GM23338 (cell line): ENCODE data around the gene GJC1. TPM values are rescaled to one million over a fixed set of nuclear protein-coding genes. Genes with fewer than 3 reads are reported as not detected.

Source experiments
- ATAC-seq: fragments of 200-7000 bp; cut with Tn5 transposase; 3 replicates; pipeline ENCODE4 v1.9.1; 2020
- DNase-seq: peaks from one replicate; pipeline ENCODE4 v3.0.0-alpha.2; 2015; ENCODE audit warnings: low spot score
- H2AFZ ChIP-seq: fragments of 200-600 bp; sonication (generic); 2 replicates; pipeline ENCODE4 v1.8.0; 2016; ENCODE audit warnings: antibody characterized with exemption, mild to moderate bottlenecking, moderate library complexity
- H3F3A ChIP-seq: fragments of 200-600 bp; sonication (generic); replicated peaks from 2 replicates; pipeline ENCODE4 v1.8.0; 2017; ENCODE audit warnings: antibody characterized with exemption, mixed run types, low read depth
- H3K27ac ChIP-seq: fragments of 200-600 bp; sonication (generic); 2 replicates; pipeline ENCODE4 v1.6.1; 2016; ENCODE audit warnings: low read depth
- H3K27me3 ChIP-seq: fragments of 200-600 bp; sonication (generic); 2 replicates; pipeline ENCODE4 v1.8.0; 2016; ENCODE audit warnings: mild to moderate bottlenecking, mixed run types, moderate library complexity; ENCODE audit not compliant: insufficient read depth
- H3K36me3 ChIP-seq: fragments of 200-600 bp; sonication (generic); 2 replicates; pipeline ENCODE4 v1.8.0; 2016; ENCODE audit warnings: mild to moderate bottlenecking; ENCODE audit not compliant: insufficient read depth
- H3K4me1 ChIP-seq: fragments of 200-600 bp; sonication (generic); 2 replicates; pipeline ENCODE4 v1.8.0; 2016; ENCODE audit warnings: mild to moderate bottlenecking, moderate library complexity; ENCODE audit not compliant: insufficient read depth
- H3K4me2 ChIP-seq: fragments of 200-600 bp; sonication (generic); 2 replicates; pipeline ENCODE4 v1.7.1; 2017; ENCODE audit warnings: mixed run types
- H3K4me3 ChIP-seq: fragments of 200-600 bp; sonication (generic); 2 replicates; pipeline ENCODE4 v1.6.1; 2016; ENCODE audit warnings: mixed run types
- H3K79me2 ChIP-seq: fragments of 200-600 bp; sonication (generic); replicated peaks from 2 replicates; pipeline ENCODE4 v1.8.0; 2017; ENCODE audit warnings: mild to moderate bottlenecking; ENCODE audit not compliant: insufficient read depth
- H3K9me2 ChIP-seq: fragments of 200-600 bp; sonication (generic); 2 replicates; pipeline ENCODE4 v1.8.0; 2017; ENCODE audit not compliant: insufficient read depth
- H4K20me1 ChIP-seq: fragments of 200-600 bp; sonication (generic); replicated peaks from 2 replicates; pipeline ENCODE4 v1.8.0; 2017; ENCODE audit warnings: mild to moderate bottlenecking; ENCODE audit not compliant: insufficient read depth
- H3K27ac Mint-ChIP-seq: 2 replicates; pipeline ENCODE4 v1.8.0; 2020; ENCODE audit warnings: inconsistent platforms, mild to moderate bottlenecking, moderate library complexity, mixed read lengths
- H3K27me3 Mint-ChIP-seq: 3 replicates; pipeline ENCODE4 v1.8.0; 2022; ENCODE audit warnings: low read depth, mild to moderate bottlenecking, moderate library complexity, mixed read lengths, inconsistent platforms; ENCODE audit not compliant: insufficient read depth, poor library complexity
- H3K36me3 Mint-ChIP-seq: 3 replicates; pipeline ENCODE4 v1.8.0; 2021; ENCODE audit warnings: low read depth, mild to moderate bottlenecking, inconsistent platforms, moderate library complexity, mixed read lengths
- H3K4me1 Mint-ChIP-seq: 3 replicates; pipeline ENCODE4 v1.8.0; 2020; ENCODE audit warnings: mild to moderate bottlenecking, inconsistent platforms, mixed read lengths
- H3K4me3 Mint-ChIP-seq: 3 replicates; pipeline ENCODE4 v1.8.0; 2021; ENCODE audit warnings: moderate library complexity, mild to moderate bottlenecking, inconsistent platforms, mixed read lengths
- H3K9me3 Mint-ChIP-seq: 3 replicates; pipeline ENCODE4 v1.8.0; 2020; ENCODE audit warnings: moderate library complexity, mild to moderate bottlenecking, inconsistent platforms, mixed read lengths
- CREB1 ChIP-seq: fragments of 250-450 bp; sonication (Bioruptor Pico); IDR thresholded peaks from 2 replicates; pipeline ENCODE4 v1.5.0; 2020; ENCODE audit warnings: low read depth, mild to moderate bottlenecking, moderate library complexity
- CTCF ChIP-seq, 2 experiments: fragments of 200-600 bp in 1 of 2; sonication (generic) in 1 of 2; conservative IDR thresholded peaks; 2 replicates each; pipeline versions ENCODE4 v1.5.1 to v1.6.1; 2016 to 2017; ENCODE audit warnings: antibody characterized with exemption in 2 of 2, low read depth in 2 of 2, mild to moderate bottlenecking in 2 of 2, moderate library complexity in 1 of 2
- ETS1 ChIP-seq: IDR thresholded peaks from 2 replicates; pipeline ENCODE4 v1.6.1; 2016; ENCODE audit warnings: antibody characterized with exemption
- EZH2phosphoT487 ChIP-seq: fragments of 200-600 bp; sonication (generic); IDR thresholded peaks from one replicate; pipeline ENCODE4 v1.8.1; 2018; ENCODE audit warnings: antibody characterized with exemption; ENCODE audit not compliant: unreplicated experiment
- JUNB ChIP-seq: IDR thresholded peaks from one replicate; pipeline ENCODE4 v1.6.1; 2016; ENCODE audit warnings: antibody characterized with exemption; ENCODE audit not compliant: unreplicated experiment
- POLR2AphosphoS5 ChIP-seq: IDR thresholded peaks from 2 replicates; pipeline ENCODE4 v1.6.1; 2016; ENCODE audit warnings: antibody characterized with exemption, low read depth
- REST ChIP-seq: IDR thresholded peaks from one replicate; pipeline ENCODE4 v1.6.1; 2018; ENCODE audit warnings: antibody characterized with exemption; ENCODE audit not compliant: unreplicated experiment
- ZNF114 ChIP-seq: fragments of 250-450 bp; sonication (Bioruptor Pico); IDR thresholded peaks from 2 replicates; pipeline ENCODE4 v1.5.0; 2020; ENCODE audit warnings: mild to moderate bottlenecking, moderate library complexity
- ZNF331 ChIP-seq: fragments of 250-450 bp; sonication (Bioruptor Pico); IDR thresholded peaks from 2 replicates; pipeline ENCODE4 v1.5.0; 2020; ENCODE audit warnings: low read depth, mild to moderate bottlenecking, moderate library complexity
- polyA plus RNA-seq: library from polyadenylated mRNA; unstranded; fragments of >200 nt; fragmentation: Nextera tagmentation; extraction: Ambion mirVana; gene quantifications from 2 replicates; pipeline ENCODE4 v1.2.1, GENCODE V29; 2016
- total RNA-seq: library from RNA; depleted of rRNA; stranded (reverse); fragments of >200 nt; shearing (Covaris generic); gene quantifications from 2 replicates; pipeline ENCODE4 v1.2.3, GENCODE V29; 2014

GJC1 gene
- total and polyA plus RNA-seq, 2 experiments from 2014 or later, result 34.7 to 99.2 TPM

- no peak for TF ChIP-seq REST
- no peak for TF ChIP-seq CREB1 (CRISPR knock-in tag)
These were observed 28.2 kb downstream of the GJC1 start (continued) for GRCh38 chr17:44801880-44802279.

- H3K4me3 Mint-ChIP-seq, result no peak overlapping the region
- Histone ChIP-seq H3K4me1 (peaks cover 25% of the 10 kb centered on the region), H3K4me3 (no peak overlapping the region), H3K9me2 (no peaks in the 10 kb centered on the region), H3K27me3 (no peaks in the 10 kb centered on the region), H3K79me2 (peaks cover 16% of the 10 kb centered on the region), H3K27ac (peak overlapping the region; percentile 83; the same call in 1 of the 2 replicates), H3K36me3 (peaks cover 13% of the 10 kb centered on the region), H4K20me1 (peaks cover 7% of the 10 kb centered on the region), H2AFZ (no peak overlapping the region), H3F3A (peaks cover 27% of the 10 kb centered on the region; the same call in 1 of the 2 replicates), H3K4me2 (no peak overlapping the region)
- no peaks in the 10 kb centered on the region for H3K9me3 Mint-ChIP-seq
- no peak for ATAC-seq
- peaks cover 35% of the 10 kb centered on the region for H3K4me1 Mint-ChIP-seq
- peaks cover 52% of the 10 kb centered on the region for H3K36me3 Mint-ChIP-seq
- H3K27me3 Mint-ChIP-seq, result peaks cover 8% of the 10 kb centered on the region
- no peak for DNase-seq
- H3K27ac Mint-ChIP-seq, result no peak overlapping the region
- TF ChIP-seq EZH2phosphoT487 (no peak), CTCF (conservative IDR thresholded peaks at IDR 0.05; ENCODE audit: low read depth in 2 of 2) (no peak), JUNB (no peak), ZNF331 (no peak), ETS1 (no peak), ZNF114 (CRISPR knock-in tag) (no peak), REST (no peak), POLR2AphosphoS5 (no peak)
These were observed 31.7 kb downstream of the GJC1 start for GRCh38 chr17:44798356-44798755.
